Neural cell (in vitro differentiated cells): ENCODE data around the gene RASA1. TPM values are rescaled to one million over a fixed set of nuclear protein-coding genes. Genes with fewer than 3 reads are reported as not detected.

ENCODE experiments used
- H2AFZ ChIP-seq: fragments of 200-600, 300-800 bp; sonication (generic), shearing (Covaris generic); 2 replicates; pipeline ENCODE4 v1.6.0; 2014; ENCODE audit warnings: low read depth, mild to moderate bottlenecking, antibody characterized with exemption, low read length, moderate library complexity
- H3F3A ChIP-seq: fragments of 200-600 bp; shearing (Covaris generic); 2 replicates; pipeline ENCODE4 v1.6.1; 2016; ENCODE audit warnings: mild to moderate bottlenecking, moderate library complexity, mixed read lengths, antibody characterized with exemption, low read length; ENCODE audit not compliant: insufficient read depth, poor library complexity, severe bottlenecking
- H3K27ac ChIP-seq: fragments of 200-600, 300-800 bp; sonication (generic), shearing (Covaris generic); 2 replicates; pipeline ENCODE4 v1.5.1; 2014; ENCODE audit warnings: mild to moderate bottlenecking, low read length, moderate library complexity
- H3K27me3 ChIP-seq: fragments of 300-800, 200-600 bp; sonication (generic), shearing (Covaris generic); 2 replicates; pipeline ENCODE4 v1.6.0; 2014; ENCODE audit warnings: mild to moderate bottlenecking, low read depth, low read length, moderate library complexity; ENCODE audit not compliant: insufficient read depth
- H3K36me3 ChIP-seq: fragments of 300-800, 200-600 bp; sonication (generic), shearing (Covaris generic); 2 replicates; pipeline ENCODE4 v1.5.1; 2014; ENCODE audit warnings: mild to moderate bottlenecking, antibody characterized with exemption, low read length, moderate library complexity; ENCODE audit not compliant: insufficient read depth
- H3K4me2 ChIP-seq: fragments of 300-800, 200-600 bp; sonication (generic), shearing (Covaris generic); 2 replicates; pipeline ENCODE4 v1.6.0; 2014; ENCODE audit warnings: mild to moderate bottlenecking, low read length
- H3K4me3 ChIP-seq: fragments of 300-800, 200-600 bp; sonication (generic), shearing (Covaris generic); 2 replicates; pipeline ENCODE4 v1.5.1; 2014; ENCODE audit warnings: mild to moderate bottlenecking, low read length, moderate library complexity
- H3K79me2 ChIP-seq: fragments of 200-600 bp; shearing (Covaris generic); replicated peaks from 2 replicates; pipeline ENCODE4 v1.6.0; 2014; ENCODE audit warnings: mild to moderate bottlenecking, low read length, moderate library complexity; ENCODE audit not compliant: insufficient read depth
- H3K9ac ChIP-seq: fragments of 300-800, 200-600 bp; sonication (generic), shearing (Covaris generic); 2 replicates; pipeline ENCODE4 v1.6.1; 2016; ENCODE audit warnings: mild to moderate bottlenecking, low read length, mixed read lengths
- H3K9me2 ChIP-seq: fragments of 200-600 bp; shearing (Covaris generic); 2 replicates; pipeline ENCODE4 v1.6.1; 2016; ENCODE audit warnings: mild to moderate bottlenecking, low read length, mixed read lengths; ENCODE audit not compliant: insufficient read depth
- H3K9me3 ChIP-seq: fragments of 200-600, 300-800 bp; sonication (generic), shearing (Covaris generic); 2 replicates; pipeline ENCODE4 v1.6.1; 2016; ENCODE audit warnings: mild to moderate bottlenecking, mixed run types, low read length, moderate library complexity, mixed read lengths
- H4K20me1 ChIP-seq: fragments of 200-600 bp; shearing (Covaris generic); 2 replicates; pipeline ENCODE4 v1.6.1; 2016; ENCODE audit warnings: mild to moderate bottlenecking, mixed run types; ENCODE audit not compliant: insufficient read depth
- CTCF ChIP-seq: fragments of 450-650 bp; IDR thresholded peaks from 2 replicates; pipeline ENCODE4 v1.5.1; 2014; ENCODE audit warnings: antibody characterized with exemption, mild to moderate bottlenecking, moderate library complexity; ENCODE audit not compliant: poor library complexity, severe bottlenecking
- EP300 ChIP-seq: fragments of 450-650 bp; conservative IDR thresholded peaks from 2 replicates; pipeline ENCODE4 v1.6.1; 2014; ENCODE audit warnings: antibody characterized with exemption, mild to moderate bottlenecking, moderate library complexity; ENCODE audit not compliant: poor library complexity, severe bottlenecking
- EZH2 ChIP-seq: fragments of 200-600, 300-800 bp; shearing (Covaris generic), sonication (generic); IDR thresholded peaks from 2 replicates; pipeline ENCODE4 v1.6.1; 2014; ENCODE audit warnings: antibody characterized with exemption, low read length, borderline replicate concordance, mild to moderate bottlenecking; ENCODE audit not compliant: insufficient read depth, poor library complexity, severe bottlenecking
- MXI1 ChIP-seq: fragments of 450-650 bp; conservative IDR thresholded peaks from 2 replicates; pipeline ENCODE4 v1.6.1; 2014; ENCODE audit warnings: antibody characterized with exemption, mild to moderate bottlenecking; ENCODE audit not compliant: poor library complexity, severe bottlenecking
- POLR2AphosphoS5 ChIP-seq: IDR thresholded peaks from 2 replicates; pipeline ENCODE4 v1.6.1; 2012
- RAD21 ChIP-seq: fragments of 450-650 bp; conservative IDR thresholded peaks from 2 replicates; pipeline ENCODE4 v1.6.1; 2014; ENCODE audit warnings: antibody characterized with exemption, mild to moderate bottlenecking, moderate library complexity
- REST ChIP-seq: IDR thresholded peaks from 2 replicates; pipeline ENCODE4 v1.6.1; 2012; ENCODE audit warnings: borderline replicate concordance
- SMC3 ChIP-seq: fragments of 450-650 bp; conservative IDR thresholded peaks from 2 replicates; pipeline ENCODE4 v1.6.1; 2014; ENCODE audit warnings: antibody characterized with exemption, mild to moderate bottlenecking, moderate library complexity; ENCODE audit not compliant: poor library complexity
- TAF1 ChIP-seq: IDR thresholded peaks from 2 replicates; pipeline ENCODE4 v1.6.1; 2012; ENCODE audit warnings: low read depth
- polyA plus RNA-seq: library from polyadenylated mRNA; depleted of rRNA; stranded (reverse); fragments of >200 nt; gene quantifications from 2 replicates; pipeline ENCODE4 v1.2.3, GENCODE V29; 2014

Gene RASA1
- polyA plus RNA-seq, 1 donor from 2014 or later: 72.8 TPM

GRCh38 chr5:87383216-87383615 lies 115.5 kb downstream of the RASA1 start:
- H3K79me2 ChIP-seq: no peaks in the 10 kb centered on the region
- H3K9ac ChIP-seq: no peak overlapping the region
- H3K9me3 ChIP-seq: no peaks in the 10 kb centered on the region
- no peaks in the 10 kb centered on the region for H3K27me3 ChIP-seq
- H3K36me3 ChIP-seq: peaks cover 3% of the 10 kb centered on the region
- H4K20me1 ChIP-seq: no peaks in the 10 kb centered on the region
- no peaks in the 10 kb centered on the region for H3K9me2 ChIP-seq
- H3F3A ChIP-seq: no peaks in the 10 kb centered on the region
- no peak overlapping the region for H2AFZ ChIP-seq
- H3K4me3 ChIP-seq: no peak overlapping the region
- no peak overlapping the region for H3K27ac ChIP-seq
- no peak for TF ChIP-seq POLR2AphosphoS5
- TF ChIP-seq TAF1: no peak
- TF ChIP-seq EZH2: no peak
- TF ChIP-seq RAD21: no peak
- no peak for TF ChIP-seq SMC3
- TF ChIP-seq CTCF: no peak
- TF ChIP-seq EP300: no peak
- H3K4me2 ChIP-seq: no peak overlapping the region

- no peak overlapping the region for H3K4me3 ChIP-seq
- no peaks in the 10 kb centered on the region for H3F3A ChIP-seq
- H4K20me1 ChIP-seq: no peaks in the 10 kb centered on the region
- H2AFZ ChIP-seq: no peak overlapping the region
- no peak overlapping the region for H3K9ac ChIP-seq
- no peaks in the 10 kb centered on the region for H3K9me2 ChIP-seq
- H3K4me2 ChIP-seq: no peak overlapping the region
- no peak overlapping the region for H3K27ac ChIP-seq
- no peak for TF ChIP-seq REST
- TF ChIP-seq CTCF: no peak
- no peak for TF ChIP-seq RAD21
- no peak for TF ChIP-seq TAF1
- no peak for TF ChIP-seq MXI1
- no peak for TF ChIP-seq POLR2AphosphoS5
- no peak for TF ChIP-seq SMC3
- H3K79me2 ChIP-seq: no peaks in the 10 kb centered on the region
- H3K27me3 ChIP-seq: no peaks in the 10 kb centered on the region
- no peaks in the 10 kb centered on the region for H3K9me3 ChIP-seq
- H3K36me3 ChIP-seq: peaks cover 4% of the 10 kb centered on the region
Measured at GRCh38 chr5:87385802-87386201, 118.1 kb downstream of the RASA1 start.
